Left cardiac atrium (tissue), 4 donors: Measurements from ENCODE around the gene C10orf53. TPM values are rescaled to one million over a fixed set of nuclear protein-coding genes. Genes with fewer than 3 reads are reported as not detected.

Experiments
- ATAC-seq, 2 donors: fragments of 200-7000 bp; cut with Tn5 transposase; one replicate each; pipeline ENCODE4 v1.9.1; 2020; ENCODE audit warnings: mild to moderate bottlenecking in 2 of 2, moderate library complexity in 2 of 2
- DNase-seq: peaks from one replicate; pipeline ENCODE4 v3.0.0-alpha.2; 2020
- intact Hi-C, 2 donors: fragments of 100-400 bp; cut with DNase I; formaldehyde crosslinking; loops; one replicate each; pipeline versions ENCODE4 v1.14.1 to v1.15.1; 2022 to 2023
- total RNA-seq, 2 donors: library from RNA; stranded (reverse); fragmentation: NEBNext Ultra II Directional; extraction: Animal tissue kit (Norgen Biotek cat#: 25700); gene quantifications; one replicate each; pipeline ENCODE4 v1.2.1, GENCODE V29; 2021
- donor health status: DM: no; HTN: yes; CAD: no.
- donor health status: DM: no; HTN: yes; CAD: no; lungs with severe emphysema.
- donor health status: DM: yes; HTN: yes; CAD: no.
- donor health status: Dilated cardiomyopathy.

The C10orf53 gene
- total RNA-seq, 2 donors from 2014 or later = not detected

DNA sequence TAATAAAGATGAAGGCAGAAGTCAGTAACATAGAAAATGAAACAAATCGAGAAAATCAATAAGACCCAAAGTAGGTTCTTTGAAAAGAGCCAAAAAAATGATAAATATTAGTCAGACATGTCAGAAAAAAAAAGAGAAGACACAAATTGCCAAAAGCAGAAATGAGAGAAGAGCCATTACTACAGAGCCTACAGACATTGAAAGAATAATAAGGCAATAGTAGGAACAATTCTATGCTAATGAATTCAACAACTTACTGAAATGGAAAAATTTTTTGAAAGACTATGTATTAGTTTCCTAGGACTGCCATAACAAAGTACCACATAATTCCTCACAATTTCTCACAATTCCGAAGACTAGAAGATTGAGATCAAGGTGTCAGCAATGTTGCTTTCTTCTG is 47.1 kb downstream of the C10orf53 start:
- intact Hi-C loops = no loop called here
- no peak for ATAC-seq

GRCh38 chr10:49733866-49734265 is 54.4 kb downstream of the C10orf53 start:
- no peak for DNase-seq
- intact Hi-C loops = no loop called here
- ATAC-seq = no peak

More for the DNA sequence above, 47.1 kb downstream of the C10orf53 start:
- DNase-seq = no peak

DNA sequence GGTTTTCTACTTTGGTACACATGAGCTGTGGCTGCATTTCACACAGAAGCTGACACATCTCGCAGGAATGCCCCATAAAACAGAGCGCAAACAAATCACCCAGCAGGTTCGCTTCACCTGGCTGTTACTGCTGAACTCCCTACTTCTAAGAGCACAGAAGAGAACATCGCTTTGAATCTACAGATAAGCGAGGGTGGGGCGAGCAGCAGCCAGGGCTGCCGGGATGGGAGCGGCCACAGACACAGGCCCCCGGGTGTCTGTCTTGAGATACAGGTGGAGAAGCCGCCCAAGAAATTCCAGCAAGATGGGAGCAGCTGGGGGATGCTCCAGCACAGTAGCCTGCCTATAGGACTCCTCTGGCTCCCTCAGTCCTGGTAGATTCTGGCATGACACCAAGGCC is 55.2 kb downstream of the C10orf53 start:
- ATAC-seq (no peak), DNase-seq (no peak)
- intact Hi-C loops = no loop called here

- DNase-seq = no peak
Observed at GRCh38 chr10:49735161-49735560, 55.7 kb downstream of the C10orf53 start.

GRCh38 chr10:49735848-49736563 is 56.6 kb downstream of the C10orf53 start:
- intact Hi-C loops = no loop called here
- ATAC-seq = no peak
- no peak for DNase-seq

More at GRCh38 chr10:49735161-49735560, 55.7 kb downstream of the C10orf53 start:
- no peak for ATAC-seq
- intact Hi-C loops = no loop called here

DNA sequence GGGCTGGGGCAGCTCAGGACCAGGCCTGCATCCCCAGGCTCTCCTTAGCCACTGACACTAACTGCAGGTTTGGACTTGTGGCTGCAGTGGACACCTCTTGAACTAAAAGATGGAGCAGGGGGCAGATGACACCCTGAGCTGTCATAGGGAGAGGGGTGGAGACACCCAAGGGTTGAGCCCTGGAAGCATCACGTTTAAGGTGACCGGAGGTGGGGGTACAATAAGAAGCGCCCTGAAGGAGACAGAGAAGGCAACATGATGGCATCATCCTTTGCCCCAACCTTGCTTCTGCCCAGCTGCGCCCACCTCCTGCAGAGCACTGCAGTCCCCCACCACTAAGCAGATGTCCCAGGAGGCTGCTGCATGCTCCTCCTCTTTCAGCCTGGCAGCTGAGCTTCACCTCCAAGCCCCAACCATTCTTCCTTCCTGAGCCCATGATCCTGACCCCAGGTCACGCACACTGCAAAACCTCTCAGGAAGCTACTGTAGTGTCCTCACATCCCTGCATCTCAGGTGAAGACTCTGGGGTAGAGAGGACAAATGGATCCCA is 57.2 kb downstream of the C10orf53 start:
- DNase-seq (no peak), ATAC-seq (no peak)
- intact Hi-C loops = no loop called here

GRCh38 chr10:49737474-49738201 is 58.2 kb downstream of the C10orf53 start:
- intact Hi-C loops = no loop called here

GRCh38 chr10:49738616-49739360 is 59.3 kb downstream of the C10orf53 start:
- DNase-seq (no peak), ATAC-seq (no peak)
- intact Hi-C loops = no loop called here

More at GRCh38 chr10:49737474-49738201, 58.2 kb downstream of the C10orf53 start:
- ATAC-seq (no peak), DNase-seq (no peak)

GRCh38 chr10:49739426-49739825 is 60.0 kb downstream of the C10orf53 start:
- no peak for DNase-seq
- intact Hi-C loops = no loop called here
- no peak for ATAC-seq

- ATAC-seq = no peak
- intact Hi-C loops = no loop called here
- DNase-seq = no peak
Observed at GRCh38 chr10:49740346-49741107, 61.1 kb downstream of the C10orf53 start.

DNA sequence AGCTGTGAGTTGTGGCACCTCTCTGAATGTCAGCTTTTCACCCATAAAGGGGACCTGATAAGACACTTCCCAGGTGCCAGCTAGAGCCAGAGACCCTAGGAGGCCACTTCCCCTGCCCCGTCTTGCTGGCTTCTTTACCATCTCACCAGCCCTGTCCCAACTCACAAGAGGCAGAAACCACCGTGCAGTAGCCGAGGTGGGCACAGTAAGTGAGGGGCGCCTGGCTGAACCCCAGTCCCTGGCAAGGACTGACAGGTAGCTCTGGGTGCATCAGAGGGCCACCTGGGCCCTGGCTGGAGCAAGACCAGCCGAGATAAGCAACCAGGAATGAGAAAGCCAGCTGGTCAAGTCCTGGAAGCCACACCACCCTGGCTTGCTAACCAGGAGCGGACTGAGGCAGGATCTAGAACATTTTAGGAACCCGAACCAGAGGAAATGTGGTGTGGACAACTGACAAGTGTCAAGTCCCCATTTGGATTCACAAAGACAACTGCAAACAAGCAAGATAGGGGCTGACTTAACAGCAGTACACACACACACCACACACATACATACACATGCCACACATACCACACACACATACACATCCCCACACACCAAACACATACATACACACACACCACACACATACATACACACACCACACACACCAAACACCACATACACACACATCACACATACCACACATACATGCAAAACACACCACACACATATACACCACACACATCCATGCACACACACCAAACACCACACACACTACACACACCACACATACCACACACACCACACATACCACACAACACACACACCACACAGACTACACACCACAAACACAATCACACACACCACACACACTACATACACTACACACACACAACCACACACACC is 61.9 kb downstream of the C10orf53 start:
- no peak for DNase-seq
- ATAC-seq = no peak
- intact Hi-C loops = no loop called here

GRCh38 chr10:49742683-49743463 is 63.4 kb downstream of the C10orf53 start:
- no peak for ATAC-seq
- intact Hi-C loops = no loop called here
- no peak for DNase-seq

DNA sequence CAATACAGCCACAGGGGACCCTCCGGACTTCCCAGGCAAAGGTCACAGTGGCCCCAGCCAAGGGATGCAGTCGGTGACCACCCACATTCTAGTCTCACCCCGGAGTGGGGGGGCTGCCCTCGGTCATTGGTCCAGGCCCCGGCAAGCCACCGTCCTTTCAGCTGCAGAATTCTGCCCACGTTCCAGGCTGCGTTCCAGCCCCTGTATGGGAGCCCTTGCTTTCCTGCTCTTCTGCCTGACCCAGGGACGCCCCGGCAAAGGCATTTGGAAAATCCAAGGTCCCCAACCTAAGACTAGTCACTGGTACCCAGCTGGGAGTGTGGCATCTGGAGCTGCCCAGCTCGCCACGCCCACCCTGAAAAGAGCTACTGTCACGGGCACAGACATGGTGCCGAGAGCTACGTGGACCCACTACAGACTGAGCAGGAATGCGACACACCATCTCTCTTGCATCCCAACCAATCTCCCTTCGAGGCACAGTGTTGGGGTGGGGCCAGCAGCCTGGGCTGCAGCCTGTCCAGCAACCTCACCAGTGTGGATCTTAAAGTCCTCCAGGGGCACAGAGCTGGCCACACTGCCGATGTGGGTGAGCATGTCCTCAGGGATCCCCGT is 64.1 kb downstream of the C10orf53 start:
- ATAC-seq (no peak), DNase-seq (no peak)
- intact Hi-C loops = no loop called here

- intact Hi-C loops = no loop called here
- DNase-seq (no peak), ATAC-seq (no peak)
Observed at GRCh38 chr10:49744091-49744685, 64.7 kb downstream of the C10orf53 start.

DNA sequence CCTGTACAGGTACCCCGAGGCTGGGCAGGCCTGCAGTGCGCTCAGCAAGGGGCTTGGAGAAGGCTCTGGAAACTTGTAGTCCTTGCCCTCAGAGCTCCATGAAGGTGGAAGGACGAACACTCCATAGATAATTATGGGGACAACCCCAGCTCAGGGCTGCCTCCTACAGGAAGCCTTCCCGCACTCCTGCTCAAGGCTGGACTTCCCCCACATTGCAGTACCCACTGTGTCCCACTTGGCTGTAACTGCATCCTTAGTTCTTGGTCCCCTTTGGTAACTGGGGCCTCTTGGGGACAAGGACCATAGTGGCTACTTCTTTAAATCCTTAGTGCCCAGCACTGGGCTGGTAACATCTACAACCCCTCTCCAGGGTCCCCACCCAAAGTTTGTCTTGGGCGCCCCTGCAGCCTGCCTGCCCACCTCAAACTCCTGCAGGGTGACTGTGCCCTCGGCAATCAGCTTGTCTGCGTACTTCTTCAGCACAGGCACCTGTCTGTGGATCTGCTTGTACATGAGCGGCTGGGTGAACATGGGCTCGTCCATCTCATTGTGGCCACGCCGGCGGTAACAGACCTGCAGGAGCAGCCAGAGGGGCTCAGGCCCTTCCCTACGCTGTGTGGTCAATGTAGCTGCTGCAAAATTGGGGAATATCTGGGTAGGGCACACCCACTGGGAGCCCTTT is 65.6 kb downstream of the C10orf53 start:
- intact Hi-C loops = no loop called here
- DNase-seq (no peak), ATAC-seq (no peak)

DNA sequence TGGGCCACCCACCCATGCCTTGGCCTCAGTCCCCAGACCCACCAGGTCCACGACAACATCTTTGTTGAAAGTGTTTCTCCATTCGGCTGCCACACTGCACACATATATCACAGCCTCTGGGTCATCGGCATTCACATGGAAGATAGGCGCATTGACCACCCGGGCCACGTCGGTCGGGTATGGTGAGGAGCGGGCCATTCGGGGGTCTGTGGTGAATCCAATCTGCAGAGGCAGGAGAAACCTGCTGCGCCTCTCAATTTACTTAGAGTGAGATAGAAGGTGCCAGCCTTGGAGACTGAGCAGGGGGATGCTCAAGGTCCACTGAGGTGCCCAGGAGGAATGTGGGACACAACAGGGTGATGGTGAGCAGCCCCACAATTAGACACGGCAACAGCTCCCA is 66.3 kb downstream of the C10orf53 start:
- DNase-seq (no peak), ATAC-seq (no peak)
- intact Hi-C loops = no loop called here
